K562 (cell line): ENCODE data around the gene BRME1. TPM values are rescaled to one million over a fixed set of nuclear protein-coding genes. Genes with fewer than 3 reads are reported as not detected.

Experiments
- EP300 ChIP-seq: IDR thresholded peaks from 2 replicates; pipeline ENCODE4 v1.6.1; 2012; ENCODE audit warnings: low read length, improper control_type of control experiment
- ESRRB ChIP-seq: fragments of 250-450 bp; sonication (Bioruptor Pico); IDR thresholded peaks from 2 replicates; pipeline ENCODE4 v1.5.0; 2020; ENCODE audit warnings: mild to moderate bottlenecking, moderate library complexity, borderline replicate concordance
- polyA plus RNA-seq, 8 experiments: library from polyadenylated mRNA; depleted of rRNA in 4 of 8; stranded (reverse) in 5 of 8; unstranded in 3 of 8; fragments of >200 nt; fragmentation: Nextera tagmentation in 2 of 8; fragmentation: Illumina TruSeq in 1 of 8; extraction: Ambion mirVana in 2 of 8; extraction: Trizol in 1 of 8; gene quantifications; 2 replicates each; pipeline versions ENCODE4 v1.2.1 to v1.2.3, GENCODE V29; 2011 to 2014; ENCODE audit warnings: inconsistent platforms in 1 of 8, missing spikeins in 1 of 8
- total RNA-seq, 7 experiments: library from RNA; depleted of rRNA in 6 of 7; stranded (reverse); fragments of >200 nt in 6 of 7; fragmentation: Illumina TruSeq in 2 of 7; extraction: Trizol in 2 of 7; gene quantifications; 2 replicates each; pipeline versions ENCODE4 v1.2.1 to v1.2.3, GENCODE V29; 2011 to 2021; ENCODE audit warnings: low replicate concordance in 1 of 7
- TF ChIP-seq, protein P1 (sequence below): fragments of 450-650 bp; IDR thresholded peaks from 2 replicates; pipeline ENCODE4 v1.6.1; 2016; ENCODE audit warnings: mild to moderate bottlenecking, moderate library complexity
- TF ChIP-seq, protein P2 (sequence below): fragments of 200-800 bp; sonication (Bioruptor generic); IDR thresholded peaks from 2 replicates; pipeline ENCODE4 v1.6.1; 2016; ENCODE audit warnings: missing genetic modification characterization, missing compliant biosample characterization
- TF ChIP-seq, protein P3 (sequence below): fragments of 450-650 bp; IDR thresholded peaks from 2 replicates; pipeline ENCODE4 v1.6.1; 2017; ENCODE audit warnings: antibody characterized with exemption, mild to moderate bottlenecking

The BRME1 gene
- total and polyA plus RNA-seq, 9 of the 15 experiments (the other 6 are each of a cell fraction or from before 2014, with no cell fraction given), result 0.75 to 6.1 (median 3.6) TPM

DNA sequence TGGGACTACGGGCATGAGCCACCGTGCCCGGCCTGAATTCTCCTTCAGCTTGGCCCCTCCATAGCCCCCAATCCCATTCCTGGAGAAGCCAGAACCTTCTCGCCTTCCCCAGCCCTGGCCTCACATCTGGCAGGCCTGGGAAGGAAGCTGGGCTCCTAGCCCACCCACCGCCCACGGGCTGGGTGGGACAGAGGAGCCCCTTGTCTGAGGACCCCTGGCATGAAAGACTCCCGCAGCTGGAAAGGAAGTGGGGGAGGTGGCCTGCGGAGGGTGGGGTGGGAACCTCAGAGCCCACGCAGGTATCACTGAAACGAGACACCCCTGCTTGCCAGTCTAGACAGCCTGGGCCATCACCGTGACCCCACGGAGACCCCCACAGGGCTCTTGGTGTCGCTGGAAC is 36.6 kb downstream of the BRME1 start (continued):
- TF ChIP-seq, protein P1, sequence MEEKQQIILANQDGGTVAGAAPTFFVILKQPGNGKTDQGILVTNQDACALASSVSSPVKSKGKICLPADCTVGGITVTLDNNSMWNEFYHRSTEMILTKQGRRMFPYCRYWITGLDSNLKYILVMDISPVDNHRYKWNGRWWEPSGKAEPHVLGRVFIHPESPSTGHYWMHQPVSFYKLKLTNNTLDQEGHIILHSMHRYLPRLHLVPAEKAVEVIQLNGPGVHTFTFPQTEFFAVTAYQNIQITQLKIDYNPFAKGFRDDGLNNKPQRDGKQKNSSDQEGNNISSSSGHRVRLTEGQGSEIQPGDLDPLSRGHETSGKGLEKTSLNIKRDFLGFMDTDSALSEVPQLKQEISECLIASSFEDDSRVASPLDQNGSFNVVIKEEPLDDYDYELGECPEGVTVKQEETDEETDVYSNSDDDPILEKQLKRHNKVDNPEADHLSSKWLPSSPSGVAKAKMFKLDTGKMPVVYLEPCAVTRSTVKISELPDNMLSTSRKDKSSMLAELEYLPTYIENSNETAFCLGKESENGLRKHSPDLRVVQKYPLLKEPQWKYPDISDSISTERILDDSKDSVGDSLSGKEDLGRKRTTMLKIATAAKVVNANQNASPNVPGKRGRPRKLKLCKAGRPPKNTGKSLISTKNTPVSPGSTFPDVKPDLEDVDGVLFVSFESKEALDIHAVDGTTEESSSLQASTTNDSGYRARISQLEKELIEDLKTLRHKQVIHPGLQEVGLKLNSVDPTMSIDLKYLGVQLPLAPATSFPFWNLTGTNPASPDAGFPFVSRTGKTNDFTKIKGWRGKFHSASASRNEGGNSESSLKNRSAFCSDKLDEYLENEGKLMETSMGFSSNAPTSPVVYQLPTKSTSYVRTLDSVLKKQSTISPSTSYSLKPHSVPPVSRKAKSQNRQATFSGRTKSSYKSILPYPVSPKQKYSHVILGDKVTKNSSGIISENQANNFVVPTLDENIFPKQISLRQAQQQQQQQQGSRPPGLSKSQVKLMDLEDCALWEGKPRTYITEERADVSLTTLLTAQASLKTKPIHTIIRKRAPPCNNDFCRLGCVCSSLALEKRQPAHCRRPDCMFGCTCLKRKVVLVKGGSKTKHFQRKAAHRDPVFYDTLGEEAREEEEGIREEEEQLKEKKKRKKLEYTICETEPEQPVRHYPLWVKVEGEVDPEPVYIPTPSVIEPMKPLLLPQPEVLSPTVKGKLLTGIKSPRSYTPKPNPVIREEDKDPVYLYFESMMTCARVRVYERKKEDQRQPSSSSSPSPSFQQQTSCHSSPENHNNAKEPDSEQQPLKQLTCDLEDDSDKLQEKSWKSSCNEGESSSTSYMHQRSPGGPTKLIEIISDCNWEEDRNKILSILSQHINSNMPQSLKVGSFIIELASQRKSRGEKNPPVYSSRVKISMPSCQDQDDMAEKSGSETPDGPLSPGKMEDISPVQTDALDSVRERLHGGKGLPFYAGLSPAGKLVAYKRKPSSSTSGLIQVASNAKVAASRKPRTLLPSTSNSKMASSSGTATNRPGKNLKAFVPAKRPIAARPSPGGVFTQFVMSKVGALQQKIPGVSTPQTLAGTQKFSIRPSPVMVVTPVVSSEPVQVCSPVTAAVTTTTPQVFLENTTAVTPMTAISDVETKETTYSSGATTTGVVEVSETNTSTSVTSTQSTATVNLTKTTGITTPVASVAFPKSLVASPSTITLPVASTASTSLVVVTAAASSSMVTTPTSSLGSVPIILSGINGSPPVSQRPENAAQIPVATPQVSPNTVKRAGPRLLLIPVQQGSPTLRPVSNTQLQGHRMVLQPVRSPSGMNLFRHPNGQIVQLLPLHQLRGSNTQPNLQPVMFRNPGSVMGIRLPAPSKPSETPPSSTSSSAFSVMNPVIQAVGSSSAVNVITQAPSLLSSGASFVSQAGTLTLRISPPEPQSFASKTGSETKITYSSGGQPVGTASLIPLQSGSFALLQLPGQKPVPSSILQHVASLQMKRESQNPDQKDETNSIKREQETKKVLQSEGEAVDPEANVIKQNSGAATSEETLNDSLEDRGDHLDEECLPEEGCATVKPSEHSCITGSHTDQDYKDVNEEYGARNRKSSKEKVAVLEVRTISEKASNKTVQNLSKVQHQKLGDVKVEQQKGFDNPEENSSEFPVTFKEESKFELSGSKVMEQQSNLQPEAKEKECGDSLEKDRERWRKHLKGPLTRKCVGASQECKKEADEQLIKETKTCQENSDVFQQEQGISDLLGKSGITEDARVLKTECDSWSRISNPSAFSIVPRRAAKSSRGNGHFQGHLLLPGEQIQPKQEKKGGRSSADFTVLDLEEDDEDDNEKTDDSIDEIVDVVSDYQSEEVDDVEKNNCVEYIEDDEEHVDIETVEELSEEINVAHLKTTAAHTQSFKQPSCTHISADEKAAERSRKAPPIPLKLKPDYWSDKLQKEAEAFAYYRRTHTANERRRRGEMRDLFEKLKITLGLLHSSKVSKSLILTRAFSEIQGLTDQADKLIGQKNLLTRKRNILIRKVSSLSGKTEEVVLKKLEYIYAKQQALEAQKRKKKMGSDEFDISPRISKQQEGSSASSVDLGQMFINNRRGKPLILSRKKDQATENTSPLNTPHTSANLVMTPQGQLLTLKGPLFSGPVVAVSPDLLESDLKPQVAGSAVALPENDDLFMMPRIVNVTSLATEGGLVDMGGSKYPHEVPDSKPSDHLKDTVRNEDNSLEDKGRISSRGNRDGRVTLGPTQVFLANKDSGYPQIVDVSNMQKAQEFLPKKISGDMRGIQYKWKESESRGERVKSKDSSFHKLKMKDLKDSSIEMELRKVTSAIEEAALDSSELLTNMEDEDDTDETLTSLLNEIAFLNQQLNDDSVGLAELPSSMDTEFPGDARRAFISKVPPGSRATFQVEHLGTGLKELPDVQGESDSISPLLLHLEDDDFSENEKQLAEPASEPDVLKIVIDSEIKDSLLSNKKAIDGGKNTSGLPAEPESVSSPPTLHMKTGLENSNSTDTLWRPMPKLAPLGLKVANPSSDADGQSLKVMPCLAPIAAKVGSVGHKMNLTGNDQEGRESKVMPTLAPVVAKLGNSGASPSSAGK, result no peak
- TF ChIP-seq EP300, result no peak
- TF ChIP-seq, protein P2, sequence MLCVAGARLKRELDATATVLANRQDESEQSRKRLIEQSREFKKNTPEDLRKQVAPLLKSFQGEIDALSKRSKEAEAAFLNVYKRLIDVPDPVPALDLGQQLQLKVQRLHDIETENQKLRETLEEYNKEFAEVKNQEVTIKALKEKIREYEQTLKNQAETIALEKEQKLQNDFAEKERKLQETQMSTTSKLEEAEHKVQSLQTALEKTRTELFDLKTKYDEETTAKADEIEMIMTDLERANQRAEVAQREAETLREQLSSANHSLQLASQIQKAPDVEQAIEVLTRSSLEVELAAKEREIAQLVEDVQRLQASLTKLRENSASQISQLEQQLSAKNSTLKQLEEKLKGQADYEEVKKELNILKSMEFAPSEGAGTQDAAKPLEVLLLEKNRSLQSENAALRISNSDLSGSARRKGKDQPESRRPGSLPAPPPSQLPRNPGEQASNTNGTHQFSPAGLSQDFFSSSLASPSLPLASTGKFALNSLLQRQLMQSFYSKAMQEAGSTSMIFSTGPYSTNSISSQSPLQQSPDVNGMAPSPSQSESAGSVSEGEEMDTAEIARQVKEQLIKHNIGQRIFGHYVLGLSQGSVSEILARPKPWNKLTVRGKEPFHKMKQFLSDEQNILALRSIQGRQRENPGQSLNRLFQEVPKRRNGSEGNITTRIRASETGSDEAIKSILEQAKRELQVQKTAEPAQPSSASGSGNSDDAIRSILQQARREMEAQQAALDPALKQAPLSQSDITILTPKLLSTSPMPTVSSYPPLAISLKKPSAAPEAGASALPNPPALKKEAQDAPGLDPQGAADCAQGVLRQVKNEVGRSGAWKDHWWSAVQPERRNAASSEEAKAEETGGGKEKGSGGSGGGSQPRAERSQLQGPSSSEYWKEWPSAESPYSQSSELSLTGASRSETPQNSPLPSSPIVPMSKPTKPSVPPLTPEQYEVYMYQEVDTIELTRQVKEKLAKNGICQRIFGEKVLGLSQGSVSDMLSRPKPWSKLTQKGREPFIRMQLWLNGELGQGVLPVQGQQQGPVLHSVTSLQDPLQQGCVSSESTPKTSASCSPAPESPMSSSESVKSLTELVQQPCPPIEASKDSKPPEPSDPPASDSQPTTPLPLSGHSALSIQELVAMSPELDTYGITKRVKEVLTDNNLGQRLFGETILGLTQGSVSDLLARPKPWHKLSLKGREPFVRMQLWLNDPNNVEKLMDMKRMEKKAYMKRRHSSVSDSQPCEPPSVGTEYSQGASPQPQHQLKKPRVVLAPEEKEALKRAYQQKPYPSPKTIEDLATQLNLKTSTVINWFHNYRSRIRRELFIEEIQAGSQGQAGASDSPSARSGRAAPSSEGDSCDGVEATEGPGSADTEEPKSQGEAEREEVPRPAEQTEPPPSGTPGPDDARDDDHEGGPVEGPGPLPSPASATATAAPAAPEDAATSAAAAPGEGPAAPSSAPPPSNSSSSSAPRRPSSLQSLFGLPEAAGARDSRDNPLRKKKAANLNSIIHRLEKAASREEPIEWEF (CRISPR knock-in tag), result no peak
- TF ChIP-seq, protein P3, sequence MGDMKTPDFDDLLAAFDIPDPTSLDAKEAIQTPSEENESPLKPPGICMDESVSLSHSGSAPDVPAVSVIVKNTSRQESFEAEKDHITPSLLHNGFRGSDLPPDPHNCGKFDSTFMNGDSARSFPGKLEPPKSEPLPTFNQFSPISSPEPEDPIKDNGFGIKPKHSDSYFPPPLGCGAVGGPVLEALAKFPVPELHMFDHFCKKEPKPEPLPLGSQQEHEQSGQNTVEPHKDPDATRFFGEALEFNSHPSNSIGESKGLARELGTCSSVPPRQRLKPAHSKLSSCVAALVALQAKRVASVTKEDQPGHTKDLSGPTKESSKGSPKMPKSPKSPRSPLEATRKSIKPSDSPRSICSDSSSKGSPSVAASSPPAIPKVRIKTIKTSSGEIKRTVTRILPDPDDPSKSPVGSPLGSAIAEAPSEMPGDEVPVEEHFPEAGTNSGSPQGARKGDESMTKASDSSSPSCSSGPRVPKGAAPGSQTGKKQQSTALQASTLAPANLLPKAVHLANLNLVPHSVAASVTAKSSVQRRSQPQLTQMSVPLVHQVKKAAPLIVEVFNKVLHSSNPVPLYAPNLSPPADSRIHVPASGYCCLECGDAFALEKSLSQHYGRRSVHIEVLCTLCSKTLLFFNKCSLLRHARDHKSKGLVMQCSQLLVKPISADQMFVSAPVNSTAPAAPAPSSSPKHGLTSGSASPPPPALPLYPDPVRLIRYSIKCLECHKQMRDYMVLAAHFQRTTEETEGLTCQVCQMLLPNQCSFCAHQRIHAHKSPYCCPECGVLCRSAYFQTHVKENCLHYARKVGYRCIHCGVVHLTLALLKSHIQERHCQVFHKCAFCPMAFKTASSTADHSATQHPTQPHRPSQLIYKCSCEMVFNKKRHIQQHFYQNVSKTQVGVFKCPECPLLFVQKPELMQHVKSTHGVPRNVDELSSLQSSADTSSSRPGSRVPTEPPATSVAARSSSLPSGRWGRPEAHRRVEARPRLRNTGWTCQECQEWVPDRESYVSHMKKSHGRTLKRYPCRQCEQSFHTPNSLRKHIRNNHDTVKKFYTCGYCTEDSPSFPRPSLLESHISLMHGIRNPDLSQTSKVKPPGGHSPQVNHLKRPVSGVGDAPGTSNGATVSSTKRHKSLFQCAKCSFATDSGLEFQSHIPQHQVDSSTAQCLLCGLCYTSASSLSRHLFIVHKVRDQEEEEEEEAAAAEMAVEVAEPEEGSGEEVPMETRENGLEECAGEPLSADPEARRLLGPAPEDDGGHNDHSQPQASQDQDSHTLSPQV, result no peak
- TF ChIP-seq ESRRB (CRISPR knock-in tag), result no peak
